ENCODE measurements around the gene NCOA3. TPM values are rescaled to one million over a fixed set of nuclear protein-coding genes. Genes with fewer than 3 reads are reported as not detected.
A peak's percentile ranks its signal among the peaks of the same experiment; 100 is the strongest.

Gene NCOA3
- total and polyA plus RNA-seq, 10 of the 15 experiments (the other 5 are each of a cell fraction or from before 2014, with no cell fraction given), result 16.9 to 96.2 (median 73.6) TPM

GRCh38 chr20:47466704-47467459 is 34.8 kb upstream of the NCOA3 start (continued):
- TF ChIP-seq FOS (IDR thresholded peaks at IDR 0.05; ENCODE audit: borderline replicate concordance, extremely low read depth, insufficient read length) (no peak), ETV6 (conservative IDR thresholded peaks at IDR 0.05 in 1 of 2, IDR thresholded peaks at IDR 0.05 in 1 of 2; ENCODE audit: borderline replicate concordance in 1 of 2, low read depth in 1 of 2) (0 out of 4 replicates have a peak, but pooled peaks of 1 of the 2 experiments have one; percentile 66), MEF2B (IDR thresholded peaks at IDR 0.05; ENCODE audit: partially characterized antibody, poor library complexity, severe bottlenecking) (no peak), TCF12 (IDR thresholded peaks at IDR 0.05; ENCODE audit: low read depth, low read length) (0 out of 2 replicates have a peak, but pooled peaks have one; percentile 56), ZNF207 (IDR thresholded peaks at IDR 0.05; ENCODE audit: borderline replicate concordance) (no peak), BRCA1 (IDR thresholded peaks at IDR 0.05; ENCODE audit: low read depth, low read length) (no peak), NFYB (IDR thresholded peaks at IDR 0.05; ENCODE audit: insufficient read depth, low read depth, low read length) (no peak), RBBP5 (conservative IDR thresholded peaks at IDR 0.05) (no peak), EP300 (IDR thresholded peaks at IDR 0.05; ENCODE audit: borderline replicate concordance in 1 of 2, control insufficient read depth in 1 of 2, low read depth in 2 of 2, low read length in 2 of 2) (no peak), BHLHE40 (IDR thresholded peaks at IDR 0.05; ENCODE audit: borderline replicate concordance in 1 of 2, low read depth in 2 of 2, low read length in 1 of 2) (peak in 1 of 2 experiments; percentile 46; a peak in 1 of 4 replicates), MXI1 (IDR thresholded peaks at IDR 0.05; ENCODE audit: low read depth, low read length) (no peak)
- TF ChIP-seq, protein P1, sequence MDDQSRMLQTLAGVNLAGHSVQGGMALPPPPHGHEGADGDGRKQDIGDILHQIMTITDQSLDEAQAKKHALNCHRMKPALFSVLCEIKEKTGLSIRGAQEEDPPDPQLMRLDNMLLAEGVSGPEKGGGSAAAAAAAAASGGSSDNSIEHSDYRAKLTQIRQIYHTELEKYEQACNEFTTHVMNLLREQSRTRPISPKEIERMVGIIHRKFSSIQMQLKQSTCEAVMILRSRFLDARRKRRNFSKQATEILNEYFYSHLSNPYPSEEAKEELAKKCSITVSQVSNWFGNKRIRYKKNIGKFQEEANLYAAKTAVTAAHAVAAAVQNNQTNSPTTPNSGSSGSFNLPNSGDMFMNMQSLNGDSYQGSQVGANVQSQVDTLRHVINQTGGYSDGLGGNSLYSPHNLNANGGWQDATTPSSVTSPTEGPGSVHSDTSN (IDR thresholded peaks at IDR 0.05; ENCODE audit: insufficient replicate concordance, low read depth, low read length), result no peak
- TF ChIP-seq, protein P2, sequence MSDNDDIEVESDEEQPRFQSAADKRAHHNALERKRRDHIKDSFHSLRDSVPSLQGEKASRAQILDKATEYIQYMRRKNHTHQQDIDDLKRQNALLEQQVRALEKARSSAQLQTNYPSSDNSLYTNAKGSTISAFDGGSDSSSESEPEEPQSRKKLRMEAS (IDR thresholded peaks at IDR 0.05; ENCODE audit: low read depth, low read length), result no peak

All from GM12878 (cell line).